ENCODE results near the gene RHBDD1. TPM values are rescaled to one million over a fixed set of nuclear protein-coding genes. Genes with fewer than 3 reads are reported as not detected.
A peak's percentile ranks its signal among the peaks of the same experiment; 100 is the strongest.

RHBDD1 gene
- total and polyA plus RNA-seq, 2 donors, result 11.5 to 62.0 TPM

GRCh38 chr2:227006189-227006897 is 170.5 kb downstream of the RHBDD1 start:
- H3K27me3 ChIP-seq (ENCODE audit: control insufficient read depth in 2 of 2, insufficient read depth in 1 of 2, low read length in 1 of 2), result no peaks in the 10 kb centered on the region
- no peaks in the 10 kb centered on the region for H3K4me1 ChIP-seq (ENCODE audit: control insufficient read depth in 2 of 2, insufficient read depth in 2 of 2, low read length in 2 of 2)
- no peak overlapping the region for H3K4me3 ChIP-seq (ENCODE audit: low read length in 2 of 2)
- H3K36me3 ChIP-seq (ENCODE audit: control insufficient read depth in 2 of 2, insufficient read depth in 2 of 2, low read length in 1 of 2), result no peaks in the 10 kb centered on the region
- no peak for DNase-seq (ENCODE audit: low read depth in 6 of 9, low spot score in 9 of 9)
- peak overlapping the region in 1 of 2 donors; percentile 9 for H3K27ac ChIP-seq (ENCODE audit: low read depth in 1 of 2, low read length in 1 of 2)
- WGBS, result 96% methylated on average over 16 of the region's 16 CpGs
- H3K9me3 ChIP-seq (ENCODE audit: control insufficient read depth in 2 of 2, insufficient read depth in 1 of 2, low read length in 1 of 2), result no peaks in the 10 kb centered on the region

- H3K27ac ChIP-seq (ENCODE audit: low read depth in 1 of 2, low read length in 1 of 2), result no peak overlapping the region
- DNase-seq (ENCODE audit: low read depth in 6 of 9, low spot score in 9 of 9), result no peak
- no peaks in the 10 kb centered on the region for H3K27me3 ChIP-seq (ENCODE audit: control insufficient read depth in 2 of 2, insufficient read depth in 1 of 2, low read length in 1 of 2)
- no peaks in the 10 kb centered on the region for H3K9me3 ChIP-seq (ENCODE audit: control insufficient read depth in 2 of 2, insufficient read depth in 1 of 2, low read length in 1 of 2)
- WGBS, result 77% methylated on average over 9 of the region's 9 CpGs
- no peak overlapping the region for H3K4me3 ChIP-seq (ENCODE audit: low read length in 2 of 2)
- no peaks in the 10 kb centered on the region for H3K36me3 ChIP-seq (ENCODE audit: control insufficient read depth in 2 of 2, insufficient read depth in 2 of 2, low read length in 1 of 2)
- no peaks in the 10 kb centered on the region for H3K4me1 ChIP-seq (ENCODE audit: control insufficient read depth in 2 of 2, insufficient read depth in 2 of 2, low read length in 2 of 2)
Measured at GRCh38 chr2:227007148-227007547, 171.3 kb downstream of the RHBDD1 start.

- no peak for DNase-seq (ENCODE audit: low read depth in 6 of 9, low spot score in 9 of 9)
Measured at GRCh38 chr2:227007940-227008339, 172.1 kb downstream of the RHBDD1 start.

GRCh38 chr2:227010433-227010832 is 174.6 kb downstream of the RHBDD1 start:
- H3K4me1 ChIP-seq (ENCODE audit: control insufficient read depth in 2 of 2, insufficient read depth in 2 of 2, low read length in 2 of 2), result no peaks in the 10 kb centered on the region
- no peaks in the 10 kb centered on the region for H3K36me3 ChIP-seq (ENCODE audit: control insufficient read depth in 2 of 2, insufficient read depth in 2 of 2, low read length in 1 of 2)
- no peak overlapping the region for H3K4me3 ChIP-seq (ENCODE audit: low read length in 2 of 2)
- WGBS, result 64% methylated on average over 3 of the region's 3 CpGs
- no peak for DNase-seq (ENCODE audit: low read depth in 6 of 9, low spot score in 9 of 9)
- no peaks in the 10 kb centered on the region for H3K9me3 ChIP-seq (ENCODE audit: control insufficient read depth in 2 of 2, insufficient read depth in 1 of 2, low read length in 1 of 2)
- H3K27ac ChIP-seq (ENCODE audit: low read depth in 1 of 2, low read length in 1 of 2), result no peak overlapping the region
- H3K27me3 ChIP-seq (ENCODE audit: control insufficient read depth in 2 of 2, insufficient read depth in 1 of 2, low read length in 1 of 2), result no peaks in the 10 kb centered on the region

More at GRCh38 chr2:227007940-227008339, 172.1 kb downstream of the RHBDD1 start:
- WGBS, result 96% methylated on average over 17 of the region's 17 CpGs
- Histone ChIP-seq H3K9me3 (ENCODE audit: control insufficient read depth in 2 of 2, insufficient read depth in 1 of 2, low read length in 1 of 2) (no peaks in the 10 kb centered on the region), H3K27ac (ENCODE audit: low read depth in 1 of 2, low read length in 1 of 2) (no peak overlapping the region), H3K4me3 (ENCODE audit: low read length in 2 of 2) (no peak overlapping the region), H3K36me3 (ENCODE audit: control insufficient read depth in 2 of 2, insufficient read depth in 2 of 2, low read length in 1 of 2) (no peaks in the 10 kb centered on the region), H3K27me3 (ENCODE audit: control insufficient read depth in 2 of 2, insufficient read depth in 1 of 2, low read length in 1 of 2) (no peaks in the 10 kb centered on the region), H3K4me1 (ENCODE audit: control insufficient read depth in 2 of 2, insufficient read depth in 2 of 2, low read length in 2 of 2) (no peaks in the 10 kb centered on the region)

GRCh38 chr2:227013330-227013729 is 177.5 kb downstream of the RHBDD1 start:
- 93% methylated on average over 9 of the region's 9 CpGs for WGBS
- no peak for DNase-seq (ENCODE audit: low read depth in 6 of 9, low spot score in 9 of 9)
- Histone ChIP-seq H3K36me3 (ENCODE audit: control insufficient read depth in 2 of 2, insufficient read depth in 2 of 2, low read length in 1 of 2) (no peaks in the 10 kb centered on the region), H3K9me3 (ENCODE audit: control insufficient read depth in 2 of 2, insufficient read depth in 1 of 2, low read length in 1 of 2) (no peaks in the 10 kb centered on the region), H3K27ac (ENCODE audit: low read depth in 1 of 2, low read length in 1 of 2) (no peak overlapping the region), H3K4me3 (ENCODE audit: low read length in 2 of 2) (no peak overlapping the region), H3K27me3 (ENCODE audit: control insufficient read depth in 2 of 2, insufficient read depth in 1 of 2, low read length in 1 of 2) (no peaks in the 10 kb centered on the region), H3K4me1 (ENCODE audit: control insufficient read depth in 2 of 2, insufficient read depth in 2 of 2, low read length in 2 of 2) (no peaks in the 10 kb centered on the region)

GRCh38 chr2:227013881-227014280 is 178.0 kb downstream of the RHBDD1 start:
- Histone ChIP-seq H3K27ac (ENCODE audit: low read depth in 1 of 2, low read length in 1 of 2) (no peak overlapping the region), H3K4me3 (ENCODE audit: low read length in 2 of 2) (no peak overlapping the region), H3K27me3 (ENCODE audit: control insufficient read depth in 2 of 2, insufficient read depth in 1 of 2, low read length in 1 of 2) (no peaks in the 10 kb centered on the region), H3K4me1 (ENCODE audit: control insufficient read depth in 2 of 2, insufficient read depth in 2 of 2, low read length in 2 of 2) (no peaks in the 10 kb centered on the region), H3K9me3 (ENCODE audit: control insufficient read depth in 2 of 2, insufficient read depth in 1 of 2, low read length in 1 of 2) (no peaks in the 10 kb centered on the region), H3K36me3 (ENCODE audit: control insufficient read depth in 2 of 2, insufficient read depth in 2 of 2, low read length in 1 of 2) (no peaks in the 10 kb centered on the region)
- no peak for DNase-seq (ENCODE audit: low read depth in 6 of 9, low spot score in 9 of 9)
- 95% methylated on average over 8 of the region's 8 CpGs for WGBS

- DNase-seq (ENCODE audit: low read depth in 6 of 9, low spot score in 9 of 9), result no peak
- Histone ChIP-seq H3K27me3 (ENCODE audit: control insufficient read depth in 2 of 2, insufficient read depth in 1 of 2, low read length in 1 of 2) (no peaks in the 10 kb centered on the region), H3K4me1 (ENCODE audit: control insufficient read depth in 2 of 2, insufficient read depth in 2 of 2, low read length in 2 of 2) (no peaks in the 10 kb centered on the region), H3K4me3 (ENCODE audit: low read length in 2 of 2) (no peak overlapping the region), H3K36me3 (ENCODE audit: control insufficient read depth in 2 of 2, insufficient read depth in 2 of 2, low read length in 1 of 2) (no peaks in the 10 kb centered on the region), H3K9me3 (ENCODE audit: control insufficient read depth in 2 of 2, insufficient read depth in 1 of 2, low read length in 1 of 2) (no peaks in the 10 kb centered on the region), H3K27ac (ENCODE audit: low read depth in 1 of 2, low read length in 1 of 2) (no peak overlapping the region)
- 57% methylated on average over 4 of the region's 4 CpGs for WGBS
Measured at GRCh38 chr2:227016894-227017293, 181.0 kb downstream of the RHBDD1 start.

GRCh38 chr2:227020416-227020815 is 184.6 kb downstream of the RHBDD1 start:
- no peaks in the 10 kb centered on the region for H3K36me3 ChIP-seq (ENCODE audit: control insufficient read depth in 2 of 2, insufficient read depth in 2 of 2, low read length in 1 of 2)
- no peaks in the 10 kb centered on the region for H3K9me3 ChIP-seq (ENCODE audit: control insufficient read depth in 2 of 2, insufficient read depth in 1 of 2, low read length in 1 of 2)
- H3K27me3 ChIP-seq (ENCODE audit: control insufficient read depth in 2 of 2, insufficient read depth in 1 of 2, low read length in 1 of 2), result no peaks in the 10 kb centered on the region
- no peak overlapping the region for H3K27ac ChIP-seq (ENCODE audit: low read depth in 1 of 2, low read length in 1 of 2)
- WGBS, result 62% methylated on average over 2 of the region's 2 CpGs
- DNase-seq (ENCODE audit: low read depth in 6 of 9, low spot score in 9 of 9), result no peak
- no peak overlapping the region for H3K4me3 ChIP-seq (ENCODE audit: low read length in 2 of 2)
- H3K4me1 ChIP-seq (ENCODE audit: control insufficient read depth in 2 of 2, insufficient read depth in 2 of 2, low read length in 2 of 2), result no peaks in the 10 kb centered on the region

GRCh38 chr2:227022608-227023007 is 186.8 kb downstream of the RHBDD1 start:
- WGBS, result 85% methylated on average over 3 of the region's 3 CpGs
- Histone ChIP-seq H3K27me3 (ENCODE audit: control insufficient read depth in 2 of 2, insufficient read depth in 1 of 2, low read length in 1 of 2) (no peaks in the 10 kb centered on the region), H3K4me3 (ENCODE audit: low read length in 2 of 2) (no peak overlapping the region), H3K4me1 (ENCODE audit: control insufficient read depth in 2 of 2, insufficient read depth in 2 of 2, low read length in 2 of 2) (no peaks in the 10 kb centered on the region), H3K36me3 (ENCODE audit: control insufficient read depth in 2 of 2, insufficient read depth in 2 of 2, low read length in 1 of 2) (no peaks in the 10 kb centered on the region), H3K9me3 (ENCODE audit: control insufficient read depth in 2 of 2, insufficient read depth in 1 of 2, low read length in 1 of 2) (no peaks in the 10 kb centered on the region), H3K27ac (ENCODE audit: low read depth in 1 of 2, low read length in 1 of 2) (no peak overlapping the region)
- DNase-seq (ENCODE audit: low read depth in 6 of 9, low spot score in 9 of 9), result no peak

Data from thymus (tissue), 11 donors.